NCI-H187 treated with DMSO at 0.1 percent for 48 hours (cell line): ENCODE measurements around the gene SHISA6.

Experiments used
- DNase-seq: peaks from one replicate; lab custom pipeline; 2025; lab: John Stamatoyannopoulos, UW

The SHISA6 gene

DNA sequence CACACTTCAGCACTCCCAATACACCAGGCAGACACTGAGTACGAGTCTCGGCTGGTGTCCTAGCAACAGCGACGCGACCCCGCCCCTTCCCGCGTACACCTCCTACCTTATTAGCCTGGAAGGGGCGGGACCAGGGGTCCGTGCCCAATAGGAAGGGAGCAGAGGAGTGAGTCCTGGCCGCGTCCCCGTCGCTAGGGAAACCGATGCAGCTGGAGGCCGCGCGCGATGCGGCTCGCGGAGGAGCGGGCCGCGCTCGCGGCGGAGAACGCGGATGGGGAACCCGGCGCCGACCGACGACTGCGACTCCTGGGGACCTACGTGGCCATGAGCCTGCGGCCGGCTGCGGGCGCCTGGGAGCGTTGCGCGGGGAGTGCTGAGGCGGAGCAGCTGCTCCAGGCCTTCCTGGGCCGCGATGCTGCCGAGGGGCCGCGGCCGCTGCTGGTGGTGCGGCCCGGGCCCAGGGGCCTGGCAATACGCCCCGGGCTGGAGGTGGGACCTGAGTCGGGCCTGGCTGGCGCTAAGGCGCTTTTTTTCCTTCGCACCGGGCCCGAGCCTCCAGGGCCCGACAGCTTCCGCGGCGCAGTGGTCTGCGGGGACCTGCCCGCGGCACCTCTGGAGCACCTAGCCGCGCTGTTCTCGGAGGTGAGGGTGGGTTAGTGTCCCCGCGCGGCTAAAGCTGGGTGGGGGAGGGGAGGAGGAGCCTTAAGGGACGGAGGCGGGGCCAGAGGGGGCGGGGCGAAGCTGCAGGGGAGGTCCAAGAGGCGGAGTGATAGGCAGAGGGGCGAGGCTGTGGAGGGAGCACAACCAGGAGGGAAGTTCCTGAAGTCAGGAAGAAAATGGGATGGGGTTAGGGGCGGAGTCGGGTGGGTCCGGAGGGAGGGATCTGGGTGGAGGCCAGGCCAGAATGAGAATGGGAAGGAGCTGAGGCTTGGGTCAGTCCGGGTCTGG lies 357.5 kb downstream of the SHISA6 start, which contains the start of gene DNAH9:
Gene DNAH9 (plus strand): TSS at position 197 of the 948 bp plus-strand sequence. CDS start 29 bp downstream, at position 226.
- DNase-seq, result no peak

DNA sequence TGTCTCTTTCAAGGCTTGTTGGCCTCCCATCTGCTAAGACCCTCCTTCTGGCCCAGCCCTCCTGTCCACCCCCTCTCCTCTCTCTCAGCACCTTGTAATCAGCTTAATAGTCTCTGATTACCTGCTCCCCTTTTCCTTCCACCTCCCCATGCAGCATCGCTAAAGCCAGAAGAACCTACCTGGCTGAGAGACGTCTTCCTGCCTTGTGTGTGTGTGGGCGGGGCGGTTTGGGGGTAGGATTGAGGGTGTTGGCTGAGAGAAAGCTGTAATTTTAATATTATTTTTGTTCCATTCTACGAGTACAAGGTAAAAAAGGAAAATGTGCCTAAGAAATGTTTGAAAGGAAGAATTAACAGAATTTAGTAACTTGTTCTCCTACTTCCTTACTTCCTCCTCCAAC lies 360.6 kb downstream of the SHISA6 start:
- no peak for DNase-seq

DNA sequence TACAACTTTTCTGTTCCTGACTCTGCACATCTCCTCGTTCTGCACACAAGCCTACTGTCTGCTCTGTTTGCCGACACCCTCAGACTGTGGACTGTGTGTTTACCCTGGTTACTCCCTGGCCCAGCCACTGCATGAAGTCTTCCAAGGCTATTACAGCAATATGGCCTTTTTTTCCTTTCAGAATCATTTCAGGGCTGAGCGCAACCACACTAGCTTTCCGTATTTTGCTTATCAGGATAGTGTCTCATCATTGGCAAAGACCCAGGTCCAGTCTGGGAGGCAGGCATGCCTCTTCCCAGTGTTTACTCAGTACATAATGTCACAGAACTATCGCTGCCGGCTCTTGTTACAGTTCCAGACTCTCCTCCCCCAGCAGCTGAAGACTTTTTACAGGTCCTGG lies 367.4 kb downstream of the SHISA6 start:
- DNase-seq, result no peak

DNA sequence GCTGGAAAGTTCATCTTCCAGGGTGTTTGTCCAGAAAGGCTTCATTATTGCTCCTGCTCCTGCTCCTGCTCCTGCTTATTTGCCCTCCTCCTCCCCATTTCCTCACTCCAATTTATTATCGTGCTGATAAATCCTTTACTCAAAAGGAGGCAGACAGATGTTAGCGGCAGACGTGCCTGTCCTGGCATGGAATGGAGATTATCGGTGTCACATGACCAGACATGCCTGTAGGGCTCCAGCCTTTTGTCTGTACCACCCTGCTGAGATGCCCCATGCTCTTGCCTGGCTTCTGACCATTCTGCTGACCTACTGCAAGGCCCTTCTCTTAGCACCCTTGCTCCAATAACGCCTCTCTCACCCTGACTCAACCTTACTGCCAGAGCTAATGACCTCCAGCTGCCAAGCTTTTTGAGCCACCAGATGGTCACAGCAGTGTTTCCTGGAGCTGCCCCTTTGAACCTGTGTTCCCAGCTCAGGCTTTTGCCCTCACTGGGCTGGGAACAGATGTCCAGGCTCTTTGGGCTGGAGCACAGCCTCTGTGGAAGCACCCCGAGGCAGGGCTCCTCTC lies 370.1 kb downstream of the SHISA6 start:
- no peak for DNase-seq

DNA sequence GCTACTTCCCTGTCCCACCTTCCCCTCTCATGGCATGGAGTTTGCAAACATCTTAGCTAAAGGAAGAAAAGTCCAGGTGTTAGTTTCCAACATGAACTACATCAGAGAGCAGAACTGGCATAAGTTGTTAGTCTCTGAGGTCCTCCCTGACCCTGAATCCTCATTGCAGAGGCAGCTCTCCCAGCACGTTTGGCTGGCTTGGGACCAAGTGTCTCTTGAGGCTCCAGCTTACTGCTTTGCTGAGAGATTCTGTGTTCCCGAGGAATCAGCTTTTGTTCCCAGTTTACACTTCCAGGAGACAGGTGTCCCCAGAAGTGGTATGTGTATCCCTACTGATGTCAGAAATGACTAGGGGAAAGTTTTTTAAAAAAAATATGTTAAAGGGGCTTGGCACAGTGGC lies 371.9 kb downstream of the SHISA6 start:
- DNase-seq, result no peak
